ENCODE data around the gene ERC2.

GRCh38 chr3:55567615-55568014, 900.7 kb downstream of the ERC2 start:
- TF ChIP-seq CTCF (IDR thresholded peaks at IDR 0.05; ENCODE audit: low read depth, low read length) (no peak), POLR2A (IDR thresholded peaks at IDR 0.05; ENCODE audit: extremely low read depth, insufficient read length) (no peak)
- TF ChIP-seq, protein P1, sequence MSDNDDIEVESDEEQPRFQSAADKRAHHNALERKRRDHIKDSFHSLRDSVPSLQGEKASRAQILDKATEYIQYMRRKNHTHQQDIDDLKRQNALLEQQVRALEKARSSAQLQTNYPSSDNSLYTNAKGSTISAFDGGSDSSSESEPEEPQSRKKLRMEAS (IDR thresholded peaks at IDR 0.05; ENCODE audit: low read depth, low read length) = no peak

Measured in NB4 (cell line).